Stimulated activated CD4-positive, alpha-beta T cell treated with anti-CD3 and anti-CD28 coated beads, Interleukin-2, amount 100 ng/mL, for 4 hours (primary cell): ENCODE results near the gene EFCAB9.
"Not testable (repeated sequence)": the region's sequence is repeated elsewhere in the genome, so short reads cannot be mapped to it uniquely, and the experiment has no call there.

Experiments
- DNase-seq: peaks from one replicate; pipeline ENCODE4 v3.0.0-alpha.2; 2020; ENCODE audit warnings: low read depth

Gene EFCAB9

DNA sequence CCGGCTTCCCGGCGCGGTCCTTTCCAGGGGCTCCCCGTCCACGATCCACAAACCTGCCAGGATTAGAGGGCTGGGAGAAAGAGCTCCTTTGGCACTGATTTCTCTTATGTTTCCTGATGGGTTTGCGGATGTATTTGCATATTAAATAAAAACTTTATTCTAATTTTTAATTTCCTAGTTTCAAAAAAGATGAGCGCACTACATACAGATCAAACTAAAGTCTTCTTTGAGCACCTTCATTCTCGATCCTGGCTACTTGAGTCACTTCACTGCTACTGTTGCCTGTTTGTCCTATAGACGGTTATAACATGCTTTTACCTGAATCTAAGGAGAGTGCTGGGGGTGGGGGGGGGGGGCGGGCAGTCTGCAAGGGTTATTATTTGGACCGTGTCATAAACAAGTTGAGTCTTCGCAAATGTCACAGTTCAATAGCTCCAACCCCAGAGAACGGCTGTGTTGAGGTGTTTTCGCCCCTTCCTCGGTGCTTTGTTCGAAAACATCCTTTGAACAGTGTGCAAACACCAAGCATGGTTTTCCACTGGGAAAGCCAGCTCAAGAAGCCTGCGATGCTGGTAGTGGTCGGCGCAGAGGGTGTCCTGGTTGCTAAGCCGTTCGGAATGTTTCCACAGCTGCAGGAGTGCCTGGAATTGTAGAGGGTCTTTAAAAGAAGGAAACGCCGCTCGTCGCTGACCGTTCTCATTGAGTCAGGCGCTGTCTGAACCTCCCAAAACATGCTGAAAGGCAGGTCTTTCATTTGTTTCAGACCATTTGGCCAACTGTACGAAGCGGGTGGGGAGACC lies 4.9 kb upstream of the EFCAB9 start:
- DNase-seq = no peak

DNA sequence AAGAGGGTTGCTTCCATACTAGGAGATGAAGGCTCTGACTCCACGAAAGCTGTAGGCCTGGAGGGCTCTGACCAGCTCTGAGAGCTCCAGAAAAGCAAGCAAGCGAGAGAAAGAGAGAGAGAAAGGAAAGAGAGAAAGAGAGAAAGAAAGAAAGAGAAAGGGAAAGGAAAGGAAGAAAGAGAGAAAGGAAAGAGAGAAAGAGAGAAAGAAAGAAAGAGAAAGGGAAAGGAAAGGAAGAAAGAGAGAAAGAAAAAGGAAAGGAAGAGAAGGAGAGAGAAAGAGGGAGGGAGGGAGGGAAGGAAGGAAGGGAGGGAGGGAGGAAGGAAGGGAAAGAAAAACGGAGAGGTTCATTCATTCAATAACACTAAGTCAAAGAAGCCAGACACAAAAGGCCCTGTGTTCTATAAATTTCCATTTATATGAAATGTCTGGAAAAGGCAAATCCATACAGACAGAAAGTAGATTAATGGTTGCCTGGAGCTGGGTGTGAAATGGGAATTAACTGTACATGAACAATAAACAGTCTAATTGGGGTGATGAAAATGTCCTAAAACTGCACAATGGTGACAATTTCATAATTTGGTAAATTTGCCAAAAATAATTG lies 4.2 kb upstream of the EFCAB9 start:
- DNase-seq = no peak

DNA sequence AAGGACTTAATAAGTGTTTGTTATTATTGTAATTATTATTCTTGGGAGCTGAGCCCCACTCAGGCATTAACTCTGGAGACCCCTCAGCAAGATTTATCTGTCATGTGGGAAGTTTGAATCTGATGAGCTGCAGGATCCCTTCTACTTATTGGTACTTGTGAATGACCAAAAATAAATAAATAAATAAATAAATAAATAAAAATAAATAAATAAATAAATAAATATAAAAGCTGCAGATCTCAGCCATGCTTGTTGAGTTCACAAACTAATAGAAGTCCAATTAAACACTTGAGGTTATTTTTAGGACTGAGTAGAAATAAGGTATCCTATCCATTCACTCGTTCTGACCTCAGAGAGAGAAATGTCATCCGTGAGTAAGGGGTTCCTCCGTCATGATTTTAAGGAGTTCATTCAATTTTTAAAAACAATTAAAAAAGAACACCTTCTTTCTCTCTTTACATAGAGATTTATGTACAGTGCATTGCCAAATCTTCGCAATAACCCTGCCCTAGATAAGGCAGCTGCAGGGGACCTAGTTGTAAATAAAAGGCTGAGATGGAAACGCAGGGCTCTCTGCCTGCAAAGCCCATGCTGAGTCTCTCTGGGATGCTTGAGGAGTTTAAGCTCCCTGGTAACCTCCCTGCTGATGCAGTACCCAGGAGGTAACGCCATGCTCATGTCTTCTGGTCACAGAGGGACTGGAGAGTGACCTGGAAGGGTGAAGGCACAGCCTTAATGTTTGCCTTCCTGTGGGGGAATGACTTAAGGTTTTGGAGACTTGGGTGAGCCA lies 1.2 kb downstream of the EFCAB9 start:
- DNase-seq = no peak

DNA sequence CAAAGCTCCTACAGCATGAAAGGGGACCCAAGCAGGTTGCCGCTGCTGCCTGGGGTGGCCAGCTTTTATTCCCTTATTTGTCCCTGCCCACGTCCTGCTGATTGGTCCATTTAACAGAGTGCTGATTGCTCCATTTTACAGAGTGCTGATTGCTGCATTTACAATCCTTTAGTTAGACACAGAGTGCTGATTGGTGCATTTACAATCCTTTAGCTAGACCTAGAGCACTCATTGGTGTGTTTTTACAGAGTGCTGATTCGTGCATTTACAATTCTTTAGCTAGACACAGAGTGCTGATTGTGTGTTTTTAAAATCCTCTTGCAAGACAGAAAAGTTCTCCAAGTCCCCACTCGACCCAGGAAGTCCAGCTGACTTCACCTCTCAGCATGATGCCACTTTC lies 3.8 kb downstream of the EFCAB9 start:
- not testable (repeated sequence) for DNase-seq

DNA sequence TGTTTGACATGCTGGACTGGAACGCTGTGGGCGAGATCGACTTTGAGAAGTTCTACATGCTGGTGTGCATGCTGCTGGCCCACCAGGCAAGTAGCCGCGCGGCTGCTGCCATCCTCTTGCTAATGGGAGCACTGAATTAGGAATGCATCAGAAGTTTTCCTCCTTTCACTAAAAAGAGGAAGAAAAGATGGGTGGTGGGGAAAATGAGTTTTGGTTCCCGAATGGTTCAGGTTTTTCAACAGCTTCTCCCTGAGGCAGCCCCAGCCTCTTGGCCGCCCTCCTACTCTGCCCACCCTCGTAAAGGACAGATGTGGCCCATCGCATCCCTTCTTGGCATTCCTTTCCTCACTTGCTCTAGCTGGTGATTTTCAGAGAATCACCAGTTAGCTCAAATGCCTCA lies 5.5 kb downstream of the EFCAB9 start:
- DNase-seq = no peak

DNA sequence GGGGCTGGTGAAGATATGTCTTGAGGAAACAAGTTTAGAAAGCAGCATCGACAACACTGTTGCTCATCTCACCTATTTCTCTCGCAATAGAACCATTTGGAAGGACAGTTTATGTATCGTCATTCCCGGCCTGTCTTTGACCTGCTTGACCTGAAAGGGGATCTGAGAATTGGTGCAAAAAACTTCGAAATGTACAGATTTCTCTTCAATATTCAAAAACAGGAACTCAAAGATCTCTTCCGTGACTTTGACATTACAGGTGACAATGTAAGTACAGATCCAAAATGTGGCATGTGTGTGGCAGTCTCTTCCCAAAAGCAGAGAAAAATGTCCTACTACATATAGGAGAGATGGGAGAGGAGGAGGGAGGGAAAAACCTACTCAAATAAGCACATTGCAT lies 6.5 kb downstream of the EFCAB9 start:
- DNase-seq = no peak

DNA sequence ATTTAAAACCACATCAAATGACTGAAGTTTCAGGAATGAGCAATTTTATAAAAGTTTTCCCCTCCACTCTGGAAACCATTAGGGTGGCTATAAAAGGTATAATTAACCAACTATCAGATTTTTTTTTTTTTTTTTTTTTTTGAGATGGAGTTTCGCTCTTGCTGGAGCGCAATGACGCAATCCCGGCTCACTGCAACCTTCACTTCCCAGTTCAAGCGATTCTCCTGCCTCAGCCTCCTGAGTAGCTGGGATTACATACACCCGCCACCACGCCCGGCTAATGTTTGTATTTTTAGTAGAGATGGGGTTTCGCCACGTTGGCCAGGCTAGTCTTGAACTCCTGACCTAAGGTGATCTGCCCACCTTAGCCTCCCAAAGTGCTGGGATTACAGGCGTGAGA lies 12.0 kb downstream of the EFCAB9 start:
- DNase-seq = not testable (repeated sequence)

DNA sequence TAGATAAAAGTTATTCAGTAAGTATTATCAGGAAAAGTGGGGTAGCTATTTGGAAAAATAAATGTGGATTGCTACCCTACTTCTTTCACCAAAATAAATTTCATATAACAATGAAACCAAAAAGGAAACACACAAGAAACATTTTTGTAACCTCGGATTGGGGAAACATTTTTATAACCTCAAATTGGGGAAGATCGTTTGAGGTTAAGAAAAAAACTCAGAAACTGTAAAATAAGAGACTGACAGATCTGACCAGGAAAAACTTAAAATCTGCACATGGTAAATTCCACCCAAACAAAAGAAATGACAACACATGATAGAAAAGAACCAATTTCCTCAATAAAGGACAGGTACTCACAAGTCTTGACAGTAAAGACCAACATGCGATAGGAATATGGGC lies 13.5 kb downstream of the EFCAB9 start:
- DNase-seq = no peak

DNA sequence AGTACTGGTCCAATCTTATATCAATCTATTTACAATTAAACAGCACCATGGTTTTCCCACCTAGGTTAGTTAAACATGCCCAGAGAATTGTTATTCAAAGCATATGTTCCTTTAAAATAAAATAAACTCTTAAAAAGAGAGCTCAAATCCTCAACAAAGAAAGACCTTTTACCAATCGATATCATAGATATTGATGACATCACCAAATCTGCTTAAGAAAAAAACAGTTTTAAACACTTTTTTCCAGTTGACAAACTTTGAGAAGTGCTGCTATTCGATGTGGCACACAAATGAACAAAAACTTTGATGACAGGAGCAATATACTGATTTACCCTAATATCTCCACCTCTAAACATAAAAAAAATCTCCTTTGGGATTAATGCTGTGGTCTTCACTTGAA lies 15.7 kb downstream of the EFCAB9 start:
- DNase-seq = no peak

DNA sequence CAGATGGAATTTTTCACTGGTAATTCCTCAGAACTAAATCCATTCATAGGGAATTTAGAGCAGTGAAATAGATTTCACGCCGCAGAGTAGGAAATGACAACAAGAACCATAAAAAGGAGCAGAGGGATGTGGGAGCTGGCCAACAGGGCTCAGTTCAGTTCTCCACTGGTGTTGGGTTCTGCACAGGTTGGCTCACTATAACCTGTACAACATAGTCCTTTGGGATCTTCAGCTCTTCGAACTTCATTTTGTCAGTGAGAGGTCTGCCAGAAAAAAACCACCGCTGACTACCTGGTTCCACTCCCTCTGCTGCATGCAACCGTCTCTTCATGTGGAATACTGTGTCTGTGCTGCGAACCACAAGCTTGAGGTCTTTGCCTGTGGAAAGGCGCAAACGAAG lies 17.7 kb downstream of the EFCAB9 start:
- no peak for DNase-seq

DNA sequence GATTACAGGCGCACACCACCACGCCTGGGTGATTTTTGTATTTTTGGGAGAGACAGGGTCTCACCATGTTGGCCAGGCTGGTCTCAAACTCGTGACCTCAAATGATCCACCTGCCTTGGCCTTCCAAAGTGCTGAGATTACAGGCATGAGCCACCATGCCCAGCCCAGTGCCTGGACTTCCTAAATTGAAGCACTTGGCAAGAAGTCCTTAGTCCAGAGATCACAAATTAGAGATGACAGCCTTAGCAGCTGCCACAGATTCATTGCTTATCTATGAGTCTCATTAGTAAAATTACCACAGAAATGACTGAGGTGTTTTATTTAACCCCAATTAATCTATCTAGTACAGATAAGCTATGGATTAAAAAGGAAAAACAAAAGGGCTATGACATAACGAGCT lies 19.2 kb downstream of the EFCAB9 start:
- no peak for DNase-seq

DNA sequence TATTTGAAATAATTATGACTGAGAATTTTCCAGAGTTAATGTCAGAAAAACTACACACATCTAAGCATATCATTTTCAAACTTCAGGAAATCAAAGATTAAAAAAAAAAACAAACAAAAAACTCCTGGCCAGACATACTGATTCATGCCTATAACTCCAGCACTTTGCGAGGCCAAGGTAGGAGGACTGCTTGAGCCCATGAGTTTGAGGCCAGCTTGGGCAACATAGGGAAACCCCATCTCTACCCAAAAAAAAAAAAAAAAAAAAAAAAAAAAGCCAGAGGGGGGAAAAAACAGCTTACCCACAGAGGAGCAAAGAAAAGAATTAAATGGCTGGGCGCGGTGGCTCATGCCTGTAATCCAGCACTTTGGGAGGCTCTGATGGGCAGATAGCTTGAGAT lies 22.4 kb downstream of the EFCAB9 start:
- DNase-seq = no peak

DNA sequence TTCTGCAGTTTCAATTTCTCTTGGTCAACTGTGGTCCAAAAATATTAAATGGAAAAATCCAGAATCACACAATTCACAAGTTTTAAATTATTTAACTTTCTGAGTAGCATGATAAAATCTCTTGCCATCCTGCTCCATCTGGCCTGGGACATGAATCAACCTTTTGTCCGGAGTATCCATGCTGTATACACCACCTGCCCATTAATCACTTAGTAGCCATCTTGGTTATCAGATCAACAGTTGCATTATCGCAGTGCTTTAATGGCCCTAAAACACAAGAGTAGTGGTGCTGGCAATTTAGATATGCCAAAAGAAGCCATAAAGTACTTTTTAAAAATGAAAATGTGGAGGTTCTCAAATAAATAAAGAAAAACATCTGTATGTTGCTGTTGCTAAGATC lies 25.3 kb downstream of the EFCAB9 start:
- DNase-seq = no peak

DNA sequence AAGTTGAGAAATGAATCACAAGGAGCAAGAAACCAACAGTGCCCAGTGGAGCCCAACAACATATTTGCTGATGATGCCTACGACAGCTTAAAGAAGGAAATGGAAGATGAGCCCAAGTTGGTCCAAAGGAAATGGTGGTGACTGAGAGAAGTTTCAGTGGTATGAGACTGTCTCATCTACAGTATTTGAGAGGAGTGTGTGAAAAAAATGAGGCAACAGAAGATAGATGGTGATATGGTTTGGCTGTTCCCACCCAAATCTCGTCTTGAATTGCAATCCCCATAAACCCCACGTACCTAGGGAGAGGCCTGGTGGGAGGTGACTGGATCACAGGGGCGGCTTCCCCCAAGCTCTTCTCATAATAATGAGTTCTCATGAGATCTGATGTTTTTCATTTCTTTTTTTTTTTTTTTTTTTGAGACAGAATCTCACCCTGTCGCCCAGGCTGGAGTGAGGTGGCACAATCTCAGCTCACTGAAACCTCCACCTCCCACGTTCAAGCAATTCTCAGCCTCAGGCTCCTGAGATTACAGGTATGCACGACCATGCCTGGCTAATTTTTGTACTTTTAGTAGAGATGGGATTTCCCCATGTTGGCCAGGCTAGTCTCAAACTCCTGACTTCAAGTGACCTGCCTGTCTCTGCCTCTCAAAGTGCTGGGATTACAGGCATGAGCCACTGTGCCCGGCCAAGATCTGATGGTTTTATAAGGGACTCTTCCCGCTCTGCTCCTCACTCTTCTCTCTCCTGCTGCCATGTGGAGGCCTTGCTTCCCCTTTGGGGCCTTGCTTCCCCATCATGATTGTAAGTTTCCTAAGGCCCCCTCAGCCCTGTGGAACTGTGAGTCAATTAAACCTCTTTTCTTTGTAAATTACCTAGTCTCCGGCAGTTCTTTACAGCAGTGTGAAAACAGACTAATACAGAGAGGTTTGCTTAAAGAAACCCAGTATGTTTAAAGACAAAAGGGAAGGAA lies 30.2 kb downstream of the EFCAB9 start:
- DNase-seq = no peak

DNA sequence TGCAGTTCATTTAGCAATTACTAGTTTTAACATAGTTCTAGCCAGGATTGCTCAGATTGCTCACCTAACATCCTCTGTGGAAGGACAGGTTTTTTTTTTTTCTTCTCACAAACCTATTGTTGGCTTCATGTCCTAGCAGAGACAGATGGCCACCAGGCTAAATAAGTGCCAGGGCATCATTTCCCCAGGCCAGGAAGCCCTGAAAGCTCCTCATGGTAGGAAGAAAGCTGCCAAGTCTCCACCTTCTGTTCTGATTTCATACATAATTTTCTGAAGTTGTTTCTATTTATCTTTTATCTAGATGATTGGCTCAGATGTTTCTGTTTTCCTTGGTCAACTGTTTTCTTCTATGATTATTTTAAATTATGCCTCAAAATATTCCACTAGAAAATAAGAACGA lies 31.0 kb downstream of the EFCAB9 start:
- no peak for DNase-seq

DNA sequence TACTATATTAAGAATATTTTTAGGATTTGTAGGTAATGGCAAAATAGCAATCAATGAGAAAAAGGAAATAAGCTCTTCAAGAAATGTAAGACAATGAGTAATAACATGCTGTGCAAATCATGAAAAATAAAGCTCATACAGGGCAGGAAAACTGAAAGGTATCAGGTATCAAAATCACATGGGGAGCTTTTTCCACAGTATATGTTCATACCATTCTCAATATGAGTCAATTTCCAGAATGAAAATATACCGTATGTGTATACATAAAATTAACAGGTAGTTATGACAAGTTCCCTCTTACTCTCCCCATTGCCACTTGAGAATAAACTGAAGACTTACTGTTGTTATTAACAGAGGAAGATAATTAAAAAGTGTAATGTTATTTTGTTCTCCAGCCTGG lies 35.9 kb downstream of the EFCAB9 start:
- DNase-seq = no peak

DNA sequence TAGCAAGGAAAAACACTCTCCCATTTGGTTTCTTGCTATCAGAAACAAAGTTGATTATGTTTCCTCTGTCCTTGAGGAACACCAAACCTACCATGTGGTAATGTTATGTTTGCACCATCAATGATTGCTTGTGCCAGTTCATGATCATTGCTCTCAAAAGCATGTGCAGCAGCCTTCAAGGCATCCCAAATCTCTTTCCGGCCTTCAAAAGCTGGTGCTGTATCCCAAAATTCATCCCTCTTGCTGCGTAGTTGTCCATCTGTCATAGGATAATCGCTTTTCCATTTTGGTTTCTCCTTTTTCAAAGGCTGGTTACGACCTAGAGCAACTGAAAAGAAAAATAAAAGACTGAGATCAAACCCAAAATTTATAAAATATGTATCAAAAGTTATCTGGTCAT lies 40.1 kb downstream of the EFCAB9 start:
- DNase-seq = no peak

DNA sequence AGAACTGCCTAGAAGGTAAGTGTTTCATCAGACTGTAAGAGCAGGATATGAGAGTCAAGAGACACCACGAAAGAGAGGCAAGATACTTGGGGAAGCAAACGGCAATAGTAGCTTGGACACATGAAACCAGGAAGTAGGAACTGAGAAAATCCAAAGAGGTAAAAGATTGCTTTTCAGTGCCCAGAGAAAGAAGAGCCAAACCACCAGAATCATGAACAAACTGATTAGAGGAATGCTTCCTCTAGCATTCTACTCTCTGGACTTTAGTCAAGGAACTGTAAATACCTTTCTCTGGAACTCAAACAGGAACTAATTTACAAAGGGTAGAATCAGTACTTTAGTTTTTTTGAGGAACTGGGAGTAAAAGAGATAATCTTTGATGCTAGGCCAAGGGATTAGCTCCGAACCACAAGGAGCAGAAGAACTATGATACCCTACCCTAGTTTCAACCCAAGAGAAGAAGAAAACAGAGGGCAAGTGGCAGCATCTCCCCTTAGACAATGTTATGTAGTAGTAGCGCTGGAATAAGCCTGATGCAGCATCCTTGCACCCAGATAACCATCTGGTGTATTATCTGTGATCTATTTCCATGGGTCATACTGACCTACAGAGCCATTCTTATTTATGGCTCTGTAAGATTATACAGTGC lies 41.3 kb downstream of the EFCAB9 start:
- no peak for DNase-seq

DNA sequence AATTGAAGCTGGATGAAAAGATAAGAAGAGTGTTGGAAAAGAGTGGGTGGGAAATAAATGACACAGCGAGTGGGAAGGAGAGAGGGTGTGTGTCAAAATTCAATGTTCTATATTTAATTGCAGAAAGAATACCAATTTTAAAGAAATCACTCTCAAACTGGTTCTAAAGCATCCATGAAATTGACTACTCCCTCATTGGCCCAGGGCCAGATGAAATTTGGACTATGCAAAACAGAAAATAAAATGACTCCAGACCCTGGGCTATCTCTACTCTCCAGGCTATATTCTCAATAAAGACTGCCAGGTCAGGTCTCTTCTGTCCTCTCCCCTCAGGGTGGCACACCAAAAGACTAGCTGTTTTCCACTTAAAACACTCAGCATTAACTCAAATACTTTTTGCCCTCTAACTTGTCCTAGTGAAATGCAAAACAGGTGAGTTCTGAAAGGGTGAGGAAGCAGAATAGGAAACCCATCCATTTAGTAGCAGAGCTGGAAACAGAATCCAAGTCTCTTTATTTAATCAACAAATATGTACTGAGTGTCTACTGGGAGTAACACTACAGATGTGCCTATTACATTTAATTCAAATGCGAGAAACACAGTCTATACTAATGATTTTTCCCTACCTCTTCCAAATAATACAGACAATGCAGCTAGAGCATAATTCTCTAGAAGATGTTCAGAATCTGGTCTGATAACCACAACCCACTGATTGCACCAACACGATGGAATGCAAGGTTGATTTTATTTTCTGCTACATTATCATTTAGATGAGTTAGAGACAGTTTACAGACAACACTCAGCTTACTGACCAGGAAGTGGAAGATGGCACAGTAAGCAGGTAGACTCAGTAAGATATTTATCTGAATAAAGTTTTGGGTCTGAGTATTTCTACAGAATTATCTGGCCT lies 42.1 kb downstream of the EFCAB9 start:
- DNase-seq = no peak

DNA sequence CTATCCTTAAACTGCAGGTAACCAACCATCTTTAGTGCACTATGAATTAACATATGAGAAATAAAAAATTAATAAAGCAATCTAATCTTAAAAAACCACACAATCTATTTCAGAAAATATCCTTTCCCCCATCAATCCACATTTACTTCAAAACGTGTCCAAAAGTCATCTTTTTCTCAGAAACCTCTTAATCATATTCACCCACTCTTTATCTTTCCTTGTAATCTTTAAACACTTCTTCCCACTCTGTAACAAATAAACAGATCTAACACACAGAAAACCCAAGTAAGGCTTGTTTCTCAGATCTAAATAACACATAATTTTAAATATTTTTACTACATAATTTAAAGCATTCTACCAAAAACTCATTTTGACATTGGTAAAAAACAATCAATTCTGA lies 44.4 kb downstream of the EFCAB9 start:
- DNase-seq = no peak
